A549 (cell line): ENCODE data around the gene UNC13C. TPM values are rescaled to one million over a fixed set of nuclear protein-coding genes. Genes with fewer than 3 reads are reported as not detected.

Experiments used
- ATAC-seq, 2 experiments: fragments of 200-7000 bp in 1 of 2; fragments of >200 bp in 1 of 2; cut with Nextera tagmentation in 1 of 2; cut with Tn5 transposase in 1 of 2; 3 replicates each; pipeline versions ENCODE4 v1.8.0 to v1.9.1; 2018 to 2020; ENCODE audit warnings: mild to moderate bottlenecking in 1 of 2, moderate library complexity in 1 of 2
- CTCF ChIA-PET: fragments of 300-600 bp; sonication (Branson Sonifier 250); formaldehyde crosslinking; extraction: SDS; loops from one replicate; lab custom pipeline; 2021; ENCODE audit warnings: antibody characterized with exemption, inconsistent platforms; lab: Yijun Ruan, JAX
- POLR2A ChIA-PET: fragments of 350-600 bp; formaldehyde crosslinking; extraction: SDS; loops from one replicate; lab custom pipeline; 2021; ENCODE audit warnings: antibody characterized with exemption, inconsistent platforms; lab: Yijun Ruan, JAX
- DNase-seq, 2 experiments: peaks; one replicate each; pipeline versions ENCODE4 v3.0.0 to v3.0.0-alpha.2; 2011 to 2016; ENCODE audit warnings: low read depth in 1 of 2, low spot score in 1 of 2
- FAIRE-seq: peaks from 2 replicates; lab custom pipeline; 2011; peaks lifted over from hg19 to GRCh38; lab: Jason Lieb, UNC
- H3K27ac ChIP-seq, 2 experiments: fragments of >200 bp; sonication (Bioruptor Twin); formaldehyde crosslinking; 3 replicates each; pipeline ENCODE4 v1.5.1; 2016 to 2017
- H3K4me1 ChIP-seq: fragments of >200 bp; sonication (Bioruptor Twin); formaldehyde crosslinking; 3 replicates; pipeline ENCODE4 v1.6.1; 2016
- H3K4me2 ChIP-seq: fragments of >200 bp; sonication (Bioruptor Twin); formaldehyde crosslinking; 3 replicates; pipeline ENCODE4 v1.6.1; 2016
- H3K4me3 ChIP-seq: fragments of >200 bp; sonication (Bioruptor Twin); formaldehyde crosslinking; 3 replicates; pipeline ENCODE4 v1.5.1; 2016
- H3K9me3 ChIP-seq: fragments of >200 bp; sonication (Bioruptor Twin); formaldehyde crosslinking; 3 replicates; pipeline ENCODE4 v1.6.1; 2016
- CBX8 ChIP-seq: fragments of 200-600 bp; sonication (generic); IDR thresholded peaks from 2 replicates; pipeline ENCODE4 v1.6.1; 2016
- EHF ChIP-seq: fragments of 250-450 bp; sonication (Bioruptor Pico); IDR thresholded peaks from 2 replicates; pipeline ENCODE4 v1.5.0; 2020; ENCODE audit warnings: mild to moderate bottlenecking
- ESRRA ChIP-seq: fragments of 150-350 bp; IDR thresholded peaks from 2 replicates; pipeline ENCODE4 v1.6.1; 2014; ENCODE audit warnings: mild to moderate bottlenecking, low read length, borderline replicate concordance
- FOXS1 ChIP-seq: fragments of 250-450 bp; sonication (Bioruptor Pico); IDR thresholded peaks from 2 replicates; pipeline ENCODE4 v1.5.0; 2020; ENCODE audit warnings: mild to moderate bottlenecking, moderate library complexity
- HDAC2 ChIP-seq: fragments of 200-600 bp; sonication (generic); IDR thresholded peaks from 2 replicates; pipeline ENCODE4 v1.6.1; 2016
- HOXA7 ChIP-seq: fragments of 250-450 bp; sonication (Bioruptor Pico); IDR thresholded peaks from 2 replicates; pipeline ENCODE4 v1.5.0; 2020; ENCODE audit warnings: mild to moderate bottlenecking, moderate library complexity
- KDM1A ChIP-seq: fragments of 200-600 bp; sonication (generic); IDR thresholded peaks from 2 replicates; pipeline ENCODE4 v1.6.1; 2016; ENCODE audit warnings: low read depth, mild to moderate bottlenecking
- KDM5A ChIP-seq: fragments of 200-600 bp; sonication (generic); IDR thresholded peaks from 2 replicates; pipeline ENCODE4 v1.6.1; 2016; ENCODE audit warnings: antibody characterized with exemption, mild to moderate bottlenecking
- MAFK ChIP-seq: fragments of 450-650 bp; IDR thresholded peaks from 2 replicates; pipeline ENCODE4 v1.6.1; 2014; ENCODE audit not compliant: partially characterized antibody
- MAZ ChIP-seq: fragments of 150-350 bp; IDR thresholded peaks from 2 replicates; pipeline ENCODE4 v1.6.1; 2014; ENCODE audit warnings: antibody characterized with exemption, low read depth, low read length, borderline replicate concordance
- NPAS2 ChIP-seq: fragments of 250-450 bp; sonication (Bioruptor Pico); IDR thresholded peaks from 2 replicates; pipeline ENCODE4 v1.8.0; 2022; ENCODE audit warnings: mild to moderate bottlenecking, moderate library complexity, borderline replicate concordance
- PHF8 ChIP-seq: fragments of 200-600 bp; sonication (generic); IDR thresholded peaks from 2 replicates; pipeline ENCODE4 v1.6.1; 2016; ENCODE audit warnings: low read depth, mild to moderate bottlenecking, antibody characterized with exemption, moderate library complexity, borderline replicate concordance
- POLR2A ChIP-seq: IDR thresholded peaks from 2 replicates; pipeline ENCODE4 v1.6.1; 2012; ENCODE audit warnings: mild to moderate bottlenecking, low read length
- RNF2 ChIP-seq: fragments of 200-600 bp; sonication (generic); IDR thresholded peaks from 2 replicates; pipeline ENCODE4 v1.6.1; 2016; ENCODE audit warnings: low read depth, mild to moderate bottlenecking, antibody characterized with exemption, moderate library complexity, borderline replicate concordance
- TFCP2L1 ChIP-seq: fragments of 250-450 bp; sonication (Bioruptor Pico); IDR thresholded peaks from 2 replicates; pipeline ENCODE4 v1.5.0; 2021; ENCODE audit warnings: mild to moderate bottlenecking
- TP53 ChIP-seq: fragments of 250-450 bp; sonication (Bioruptor Pico); IDR thresholded peaks from 2 replicates; pipeline ENCODE4 v1.5.0; 2021; ENCODE audit warnings: mild to moderate bottlenecking, moderate library complexity
- ZC3H11A ChIP-seq: fragments of 450-650 bp; IDR thresholded peaks from 2 replicates; pipeline ENCODE4 v1.6.1; 2014; ENCODE audit warnings: antibody characterized with exemption, mild to moderate bottlenecking
- WGBS: methylation state at CpG from one replicate; pipeline ENCODE4 v1.1.6; 2017; ENCODE audit errors: missing lambda C conversion rate; 5-methylcytosine and 5-hydroxymethylcytosine counted together
- polyA plus RNA-seq, 4 experiments: library from polyadenylated mRNA; depleted of rRNA in 3 of 4; stranded (reverse); fragments of >200 nt; fragmentation: RNase III in 1 of 4; extraction: RNeasy Plus Mini Kit Qiagen cat#74134 plus additional on column Dnase treatment in 1 of 4; gene quantifications; 2 replicates in 3 of 4; 3 replicates in 1 of 4; pipeline ENCODE4 v1.2.3, GENCODE V29; 2011 to 2017
- TF ChIP-seq, protein P1 (sequence below): fragments of >200 bp; sonication (Bioruptor Twin); formaldehyde crosslinking; IDR thresholded peaks from 3 replicates; pipeline ENCODE4 v1.6.1; 2016
- TF ChIP-seq, protein P2 (sequence below): fragments of >200 bp; sonication (Bioruptor Twin); formaldehyde crosslinking; IDR thresholded peaks from 3 replicates; pipeline ENCODE4 v1.5.1; 2016
- TF ChIP-seq, protein P3 (sequence below): fragments of 250-450 bp; sonication (Bioruptor Pico); IDR thresholded peaks from 2 replicates; pipeline ENCODE4 v1.5.0; 2021; ENCODE audit warnings: mild to moderate bottlenecking, moderate library complexity, borderline replicate concordance
- TF ChIP-seq, protein P4 (sequence below): fragments of >200 bp; sonication (Bioruptor Twin); formaldehyde crosslinking; IDR thresholded peaks from 2 replicates; pipeline ENCODE4 v1.6.1; 2016
- TF ChIP-seq, protein P5 (sequence below): IDR thresholded peaks from 2 replicates; pipeline ENCODE4 v1.6.1; 2012
- TF ChIP-seq, protein P6 (sequence below): IDR thresholded peaks from 2 replicates; pipeline ENCODE4 v1.6.1; 2012; ENCODE audit warnings: low read depth, borderline replicate concordance

Gene UNC13C
- polyA plus RNA-seq, 2 of the 4 experiments (the other 2 are of a cell fraction), result 0.01 to 0.04 TPM

DNA sequence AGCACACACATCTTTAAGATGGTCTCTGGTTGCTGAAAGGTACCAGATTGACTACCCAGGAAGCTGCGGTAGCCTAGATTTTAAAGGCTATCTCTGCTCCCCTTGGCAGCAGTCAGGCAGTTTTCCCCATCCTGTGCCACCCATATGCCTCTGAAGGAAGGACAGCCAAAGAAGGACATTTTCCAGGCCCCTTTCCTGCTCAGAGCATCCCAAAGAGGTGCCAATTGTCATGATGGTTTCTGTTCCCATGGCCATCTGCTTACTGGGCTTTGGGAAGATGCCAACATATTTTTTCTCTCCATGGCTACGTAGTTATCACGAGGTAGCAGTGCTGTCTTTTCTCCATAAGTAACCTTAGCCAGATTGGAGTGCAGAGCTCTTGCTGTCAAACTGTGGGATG, 39.7 kb downstream of the UNC13C start:
- POLR2A ChIA-PET, result no interaction called here
- H3K4me1 ChIP-seq, result no peaks in the 10 kb centered on the region
- FAIRE-seq, result no peak
- no peak overlapping the region for H3K27ac ChIP-seq
- 18% methylated on average over 3 of the region's 3 CpGs for WGBS
- CTCF ChIA-PET, result no interaction called here
- ATAC-seq, result no peak
- H3K4me3 ChIP-seq, result no peak overlapping the region
- no peak overlapping the region for H3K4me2 ChIP-seq
- TF ChIP-seq, protein P1, sequence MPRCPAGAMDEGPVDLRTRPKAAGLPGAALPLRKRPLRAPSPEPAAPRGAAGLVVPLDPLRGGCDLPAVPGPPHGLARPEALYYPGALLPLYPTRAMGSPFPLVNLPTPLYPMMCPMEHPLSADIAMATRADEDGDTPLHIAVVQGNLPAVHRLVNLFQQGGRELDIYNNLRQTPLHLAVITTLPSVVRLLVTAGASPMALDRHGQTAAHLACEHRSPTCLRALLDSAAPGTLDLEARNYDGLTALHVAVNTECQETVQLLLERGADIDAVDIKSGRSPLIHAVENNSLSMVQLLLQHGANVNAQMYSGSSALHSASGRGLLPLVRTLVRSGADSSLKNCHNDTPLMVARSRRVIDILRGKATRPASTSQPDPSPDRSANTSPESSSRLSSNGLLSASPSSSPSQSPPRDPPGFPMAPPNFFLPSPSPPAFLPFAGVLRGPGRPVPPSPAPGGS, result no peak
- TF ChIP-seq RNF2 (no peak), FOXS1 (CRISPR knock-in tag) (no peak), ZC3H11A (no peak), TFCP2L1 (no peak)
- no peaks in the 10 kb centered on the region for H3K9me3 ChIP-seq
- no peak for DNase-seq

DNA sequence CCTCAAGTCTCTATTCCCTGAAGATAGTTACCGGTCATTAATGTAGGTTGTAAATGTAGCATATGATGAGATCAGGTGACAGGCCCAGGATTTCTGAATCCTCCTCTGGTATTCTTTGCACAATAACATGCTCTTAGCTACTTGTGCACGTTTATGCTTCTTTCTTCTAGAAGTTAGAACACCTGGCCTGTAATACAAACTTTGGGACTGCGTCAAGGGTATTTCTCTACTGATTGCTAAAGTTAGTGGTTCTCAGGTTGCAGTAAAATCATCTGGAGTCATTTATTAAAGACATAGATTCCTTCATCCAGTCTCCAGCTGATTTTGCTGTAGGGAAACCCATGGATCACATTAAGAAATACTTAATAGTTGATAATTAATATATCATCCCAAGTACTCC, 48.0 kb downstream of the UNC13C start:
- 61% methylated on average over 3 of the region's 3 CpGs for WGBS
- H3K4me2 ChIP-seq, result no peak overlapping the region
- ATAC-seq, result no peak
- CTCF ChIA-PET, result no interaction called here
- H3K27ac ChIP-seq, result no peak overlapping the region
- no peaks in the 10 kb centered on the region for H3K9me3 ChIP-seq
- FAIRE-seq, result no peak
- DNase-seq, result no peak
- POLR2A ChIA-PET, result no interaction called here
- no peaks in the 10 kb centered on the region for H3K4me1 ChIP-seq
- H3K4me3 ChIP-seq, result no peak overlapping the region
- no peak for TF ChIP-seq CBX8
- TF ChIP-seq HOXA7 (CRISPR knock-in tag), result no peak
- TF ChIP-seq TP53, result no peak

DNA sequence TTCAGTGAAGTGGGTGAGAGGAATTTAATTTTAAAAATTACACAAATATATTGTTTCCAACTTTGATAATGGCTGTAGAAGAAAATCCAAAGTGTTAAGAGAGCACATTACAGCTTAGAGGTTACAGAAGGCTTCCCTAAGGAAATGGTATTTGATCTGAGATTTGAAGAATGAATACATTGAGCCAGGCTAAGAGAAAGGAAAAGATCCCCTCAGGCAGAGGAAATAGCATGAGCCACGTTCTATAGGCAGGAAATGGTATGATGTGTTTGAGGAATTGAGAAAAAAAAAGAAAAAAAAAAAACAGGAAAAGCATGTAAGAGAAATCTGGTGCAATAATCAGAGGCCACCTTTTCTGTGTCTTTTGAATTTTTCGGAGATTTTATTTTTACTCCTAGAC, 48.6 kb downstream of the UNC13C start:
- no peak for FAIRE-seq
- POLR2A ChIA-PET, result no interaction called here

DNA sequence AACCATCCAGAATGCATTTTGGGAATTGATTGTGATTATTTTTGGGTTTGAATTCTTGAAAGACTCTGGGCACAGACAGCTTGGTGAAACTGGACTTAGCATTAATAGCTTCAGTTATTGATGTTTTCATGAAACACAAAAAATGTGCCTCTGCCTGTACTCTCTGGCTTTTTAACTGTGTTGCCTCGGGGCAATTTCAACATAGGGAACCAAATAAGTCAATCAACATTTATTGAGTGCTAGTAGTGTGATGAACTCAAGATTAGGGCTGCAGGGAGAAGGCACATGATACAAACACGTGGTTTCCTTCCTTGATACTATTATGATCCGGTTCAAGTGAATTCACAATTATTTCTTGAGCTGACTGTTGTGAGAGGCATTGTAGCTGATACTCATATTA, 50.8 kb downstream of the UNC13C start:
- Histone ChIP-seq H3K4me2 (no peak overlapping the region), H3K27ac (no peak overlapping the region), H3K9me3 (no peaks in the 10 kb centered on the region), H3K4me3 (no peak overlapping the region), H3K4me1 (no peaks in the 10 kb centered on the region)
- no peak for DNase-seq
- no peak for ATAC-seq
- no peak for TF ChIP-seq ESRRA
- TF ChIP-seq, protein P2, sequence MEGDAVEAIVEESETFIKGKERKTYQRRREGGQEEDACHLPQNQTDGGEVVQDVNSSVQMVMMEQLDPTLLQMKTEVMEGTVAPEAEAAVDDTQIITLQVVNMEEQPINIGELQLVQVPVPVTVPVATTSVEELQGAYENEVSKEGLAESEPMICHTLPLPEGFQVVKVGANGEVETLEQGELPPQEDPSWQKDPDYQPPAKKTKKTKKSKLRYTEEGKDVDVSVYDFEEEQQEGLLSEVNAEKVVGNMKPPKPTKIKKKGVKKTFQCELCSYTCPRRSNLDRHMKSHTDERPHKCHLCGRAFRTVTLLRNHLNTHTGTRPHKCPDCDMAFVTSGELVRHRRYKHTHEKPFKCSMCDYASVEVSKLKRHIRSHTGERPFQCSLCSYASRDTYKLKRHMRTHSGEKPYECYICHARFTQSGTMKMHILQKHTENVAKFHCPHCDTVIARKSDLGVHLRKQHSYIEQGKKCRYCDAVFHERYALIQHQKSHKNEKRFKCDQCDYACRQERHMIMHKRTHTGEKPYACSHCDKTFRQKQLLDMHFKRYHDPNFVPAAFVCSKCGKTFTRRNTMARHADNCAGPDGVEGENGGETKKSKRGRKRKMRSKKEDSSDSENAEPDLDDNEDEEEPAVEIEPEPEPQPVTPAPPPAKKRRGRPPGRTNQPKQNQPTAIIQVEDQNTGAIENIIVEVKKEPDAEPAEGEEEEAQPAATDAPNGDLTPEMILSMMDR, result no peak
- TF ChIP-seq POLR2A, result no peak
- TF ChIP-seq, protein P3, sequence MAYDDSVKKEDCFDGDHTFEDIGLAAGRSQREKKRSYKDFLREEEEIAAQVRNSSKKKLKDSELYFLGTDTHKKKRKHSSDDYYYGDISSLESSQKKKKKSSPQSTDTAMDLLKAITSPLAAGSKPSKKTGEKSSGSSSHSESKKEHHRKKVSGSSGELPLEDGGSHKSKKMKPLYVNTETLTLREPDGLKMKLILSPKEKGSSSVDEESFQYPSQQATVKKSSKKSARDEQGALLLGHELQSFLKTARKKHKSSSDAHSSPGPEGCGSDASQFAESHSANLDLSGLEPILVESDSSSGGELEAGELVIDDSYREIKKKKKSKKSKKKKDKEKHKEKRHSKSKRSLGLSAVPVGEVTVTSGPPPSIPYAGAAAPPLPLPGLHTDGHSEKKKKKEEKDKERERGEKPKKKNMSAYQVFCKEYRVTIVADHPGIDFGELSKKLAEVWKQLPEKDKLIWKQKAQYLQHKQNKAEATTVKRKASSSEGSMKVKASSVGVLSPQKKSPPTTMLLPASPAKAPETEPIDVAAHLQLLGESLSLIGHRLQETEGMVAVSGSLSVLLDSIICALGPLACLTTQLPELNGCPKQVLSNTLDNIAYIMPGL, result no peak
- TF ChIP-seq, protein P4, sequence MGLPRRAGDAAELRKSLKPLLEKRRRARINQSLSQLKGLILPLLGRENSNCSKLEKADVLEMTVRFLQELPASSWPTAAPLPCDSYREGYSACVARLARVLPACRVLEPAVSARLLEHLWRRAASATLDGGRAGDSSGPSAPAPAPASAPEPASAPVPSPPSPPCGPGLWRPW, result no peak
- TF ChIP-seq KDM1A, result no peak
- no peak for TF ChIP-seq EHF (CRISPR knock-in tag)
- no peak for TF ChIP-seq PHF8
- CTCF ChIA-PET, result no interaction called here
- FAIRE-seq, result no peak
- POLR2A ChIA-PET, result no interaction called here
- WGBS, result 2% methylated on average over 3 of the region's 3 CpGs

More for the DNA sequence above, 48.6 kb downstream of the UNC13C start:
- no peaks in the 10 kb centered on the region for H3K4me1 ChIP-seq
- CTCF ChIA-PET, result no interaction called here
- WGBS, result 30% methylated on average over 2 of the region's 2 CpGs
- no peak overlapping the region for H3K4me2 ChIP-seq
- no peak for TF ChIP-seq RNF2
- TF ChIP-seq, protein P2, result no peak
- TF ChIP-seq MAZ, result no peak
- TF ChIP-seq, protein P5, sequence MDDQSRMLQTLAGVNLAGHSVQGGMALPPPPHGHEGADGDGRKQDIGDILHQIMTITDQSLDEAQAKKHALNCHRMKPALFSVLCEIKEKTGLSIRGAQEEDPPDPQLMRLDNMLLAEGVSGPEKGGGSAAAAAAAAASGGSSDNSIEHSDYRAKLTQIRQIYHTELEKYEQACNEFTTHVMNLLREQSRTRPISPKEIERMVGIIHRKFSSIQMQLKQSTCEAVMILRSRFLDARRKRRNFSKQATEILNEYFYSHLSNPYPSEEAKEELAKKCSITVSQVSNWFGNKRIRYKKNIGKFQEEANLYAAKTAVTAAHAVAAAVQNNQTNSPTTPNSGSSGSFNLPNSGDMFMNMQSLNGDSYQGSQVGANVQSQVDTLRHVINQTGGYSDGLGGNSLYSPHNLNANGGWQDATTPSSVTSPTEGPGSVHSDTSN, result no peak
- TF ChIP-seq, protein P6, sequence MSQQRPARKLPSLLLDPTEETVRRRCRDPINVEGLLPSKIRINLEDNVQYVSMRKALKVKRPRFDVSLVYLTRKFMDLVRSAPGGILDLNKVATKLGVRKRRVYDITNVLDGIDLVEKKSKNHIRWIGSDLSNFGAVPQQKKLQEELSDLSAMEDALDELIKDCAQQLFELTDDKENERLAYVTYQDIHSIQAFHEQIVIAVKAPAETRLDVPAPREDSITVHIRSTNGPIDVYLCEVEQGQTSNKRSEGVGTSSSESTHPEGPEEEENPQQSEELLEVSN, result no peak
- no peak for TF ChIP-seq NPAS2 (CRISPR knock-in tag)
- no peak for TF ChIP-seq KDM5A
- no peak for TF ChIP-seq HDAC2
- TF ChIP-seq MAFK, result no peak
- TF ChIP-seq, all 56 proteins: peak for 0
- H3K27ac ChIP-seq, result no peak overlapping the region
- H3K9me3 ChIP-seq, result no peaks in the 10 kb centered on the region
- no peak for DNase-seq
- no peak overlapping the region for H3K4me3 ChIP-seq
- ATAC-seq, result no peak
